Caco-2 (cell line): Measurements from ENCODE around the gene ILF3. TPM values are rescaled to one million over a fixed set of nuclear protein-coding genes. Genes with fewer than 3 reads are reported as not detected.

Experiments
- BruUV-seq: library from RNA; stranded (reverse); fragments of 400-500 nt; replicated peaks from 2 replicates; lab custom pipeline; 2021; lab: Mats Ljungman, UMichigan
- CTCF ChIA-PET: fragments of 300-600 bp; sonication (Branson Sonifier 250); formaldehyde crosslinking; loops from one replicate; lab custom pipeline; 2022; ENCODE audit warnings: antibody characterized with exemption; lab: Charles Lee
- POLR2A ChIA-PET: fragments of 300-600 bp; sonication (Branson Sonifier 250); formaldehyde crosslinking; loops from one replicate; lab custom pipeline; 2022; ENCODE audit warnings: antibody characterized with exemption; lab: Charles Lee
- DNase-seq, 2 experiments: peaks; one replicate each; pipeline versions ENCODE4 v3.0.0 to v3.0.0-alpha.2; 2020 to 2022
- H3K27me3 ChIP-seq: replicated peaks from 2 replicates; pipeline ENCODE4 v1.6.0; 2011; ENCODE audit warnings: low read length; ENCODE audit not compliant: control insufficient read depth, insufficient read depth
- H3K36me3 ChIP-seq: 2 replicates; pipeline ENCODE4 v1.5.1; 2011; ENCODE audit warnings: low read length; ENCODE audit not compliant: control insufficient read depth, insufficient read depth
- H3K4me1 ChIP-seq: fragments of 250-450 bp; sonication (Bioruptor Pico); 2 replicates; pipeline ENCODE4 v1.5.1; 2020; ENCODE audit warnings: mild to moderate bottlenecking
- H3K4me3 ChIP-seq: 2 replicates; pipeline ENCODE4 v1.5.1; 2011; ENCODE audit warnings: low read depth, mild to moderate bottlenecking, control low read depth, low read length
- H3K9me3 ChIP-seq: fragments of 250-450 bp; sonication (Bioruptor Pico); 2 replicates; pipeline ENCODE4 v1.5.1; 2020; ENCODE audit warnings: mild to moderate bottlenecking, moderate library complexity
- H3K27ac Mint-ChIP-seq: one replicate; pipeline ENCODE4 v1.8.0; 2022; ENCODE audit warnings: mixed read lengths; ENCODE audit not compliant: unreplicated experiment
- H3K27me3 Mint-ChIP-seq: one replicate; pipeline ENCODE4 v1.8.0; 2022; ENCODE audit warnings: mixed read lengths; ENCODE audit not compliant: insufficient read depth, unreplicated experiment
- H3K36me3 Mint-ChIP-seq: one replicate; pipeline ENCODE4 v1.8.0; 2022; ENCODE audit warnings: mild to moderate bottlenecking, mixed read lengths; ENCODE audit not compliant: insufficient read depth, unreplicated experiment
- H3K4me1 Mint-ChIP-seq: one replicate; pipeline ENCODE4 v1.8.0; 2022; ENCODE audit warnings: low read depth, mixed read lengths; ENCODE audit not compliant: unreplicated experiment
- H3K4me3 Mint-ChIP-seq: one replicate; pipeline ENCODE4 v1.8.0; 2022; ENCODE audit warnings: mild to moderate bottlenecking, moderate library complexity, mixed read lengths; ENCODE audit not compliant: unreplicated experiment
- H3K9me3 Mint-ChIP-seq: one replicate; pipeline ENCODE4 v1.8.0; 2022; ENCODE audit warnings: mixed read lengths; ENCODE audit not compliant: unreplicated experiment
- CTCF ChIP-seq, 2 experiments: fragments of 200-600 bp in 1 of 2; IDR thresholded peaks; 1 replicate in 1 of 2; 2 replicates in 1 of 2; pipeline versions ENCODE4 v1.5.1 to v1.8.0; 2011 to 2022; ENCODE audit warnings: antibody characterized with exemption in 1 of 2, control low read depth in 1 of 2, inconsistent platforms in 1 of 2, low read depth in 1 of 2, low read length in 1 of 2, mild to moderate bottlenecking in 1 of 2, moderate library complexity in 1 of 2; ENCODE audit not compliant: insufficient read depth in 1 of 2, severe bottlenecking in 1 of 2, unreplicated experiment in 1 of 2
- intact Hi-C: fragments of 100-400 bp; cut with micrococcal nuclease; formaldehyde crosslinking; loops from one replicate; pipeline ENCODE4 v1.10.0; 2022; ENCODE audit not compliant: unreplicated experiment
- total RNA-seq: library from RNA; stranded (reverse); gene quantifications from 2 replicates; pipeline ENCODE4 v1.2.3, GENCODE V29; 2022

The ILF3 gene
- total RNA-seq, 1 experiment from 2014 or later, result 399 TPM

DNA sequence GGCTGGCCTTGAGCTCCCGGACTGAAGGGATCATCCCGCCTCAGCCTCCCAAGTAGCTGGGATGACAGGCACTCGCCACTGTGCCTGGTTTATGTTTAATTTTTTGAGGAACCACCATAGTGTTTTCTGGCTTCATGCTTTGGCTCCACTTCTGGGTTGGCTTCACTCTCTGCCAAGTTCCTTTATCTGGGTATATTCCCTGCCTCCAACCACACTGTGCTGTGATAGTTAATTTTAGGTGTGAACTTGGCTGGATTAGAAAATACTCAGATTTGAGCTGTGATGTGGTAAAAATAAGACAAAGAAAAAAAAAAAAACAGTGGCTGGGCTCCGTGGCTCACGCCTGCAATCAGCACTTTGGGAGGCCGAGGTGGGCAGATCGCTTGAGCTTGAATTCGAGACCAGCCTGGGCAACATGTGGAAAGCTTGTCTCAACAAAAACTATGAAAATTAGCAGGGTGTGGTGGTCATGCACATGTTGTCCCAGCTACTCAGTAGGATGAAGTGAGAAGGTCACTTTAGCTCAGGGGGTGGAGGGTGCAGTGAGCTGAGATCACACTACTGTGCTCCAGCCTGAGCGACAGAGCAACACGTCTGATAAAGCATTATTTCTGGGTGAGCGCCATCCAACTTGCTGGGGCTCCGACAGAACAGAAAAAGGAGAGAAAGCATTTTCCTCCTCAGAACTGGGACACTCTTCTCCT, 7.5 kb upstream of the ILF3 start:
- H3K9me3 ChIP-seq, result no peaks in the 10 kb centered on the region
- no TSS peak for BruUV-seq
- no peaks in the 10 kb centered on the region for H3K27me3 Mint-ChIP-seq
- ChIA-PET CTCF (interaction anchor here (0.5 to 5.1 kb wide), 3 partner anchors 54 to 105 kb away, joined by 3 to 86 read pairs (median 6); no protein-coding TSS in a partner anchor), POLR2A (no interaction called here)
- no peaks in the 10 kb centered on the region for H3K27me3 ChIP-seq
- no peak overlapping the region for H3K4me3 ChIP-seq
- H3K36me3 Mint-ChIP-seq, result peaks cover 29% of the 10 kb centered on the region
- peak overlapping the region; percentile 57 for H3K27ac Mint-ChIP-seq
- H3K36me3 ChIP-seq, result peaks cover 2% of the 10 kb centered on the region; the same call in 1 of the 2 replicates
- no peak overlapping the region for H3K4me3 Mint-ChIP-seq
- H3K4me1 ChIP-seq, result peaks cover 6% of the 10 kb centered on the region
- intact Hi-C loops, result no loop called here
- DNase-seq, result no peak
- no peak for TF ChIP-seq CTCF (IDR thresholded peaks at IDR 0.05; ENCODE audit: insufficient read depth in 1 of 2, low read depth in 1 of 2, low read length in 1 of 2, severe bottlenecking in 1 of 2, unreplicated experiment in 1 of 2)
- H3K4me1 Mint-ChIP-seq, result peaks cover 10% of the 10 kb centered on the region
- no peaks in the 10 kb centered on the region for H3K9me3 Mint-ChIP-seq

- no peak overlapping the region for H3K27ac Mint-ChIP-seq
- H3K4me3 Mint-ChIP-seq, result no peak overlapping the region
- Histone ChIP-seq H3K36me3 (peaks cover 2% of the 10 kb centered on the region; the same call in 1 of the 2 replicates), H3K27me3 (no peaks in the 10 kb centered on the region), H3K4me1 (peaks cover 6% of the 10 kb centered on the region), H3K4me3 (no peak overlapping the region), H3K9me3 (no peaks in the 10 kb centered on the region)
- no TSS peak for BruUV-seq
- no peaks in the 10 kb centered on the region for H3K27me3 Mint-ChIP-seq
- no peaks in the 10 kb centered on the region for H3K9me3 Mint-ChIP-seq
- no peak for TF ChIP-seq CTCF (IDR thresholded peaks at IDR 0.05; ENCODE audit: insufficient read depth in 1 of 2, low read depth in 1 of 2, low read length in 1 of 2, severe bottlenecking in 1 of 2, unreplicated experiment in 1 of 2)
- DNase-seq, result no peak
- ChIA-PET POLR2A (interaction anchor here (0.7 kb wide), 1 partner anchor 23 kb away, joined by 5 read pairs; the partner anchor contains the start of gene SLC44A2), CTCF (no interaction called here)
- H3K36me3 Mint-ChIP-seq, result peaks cover 21% of the 10 kb centered on the region
- intact Hi-C loops, result no loop called here
- no peaks in the 10 kb centered on the region for H3K4me1 Mint-ChIP-seq
These were observed 5.8 kb upstream of the ILF3 start for GRCh38 chr19:10648360-10648759.

DNA sequence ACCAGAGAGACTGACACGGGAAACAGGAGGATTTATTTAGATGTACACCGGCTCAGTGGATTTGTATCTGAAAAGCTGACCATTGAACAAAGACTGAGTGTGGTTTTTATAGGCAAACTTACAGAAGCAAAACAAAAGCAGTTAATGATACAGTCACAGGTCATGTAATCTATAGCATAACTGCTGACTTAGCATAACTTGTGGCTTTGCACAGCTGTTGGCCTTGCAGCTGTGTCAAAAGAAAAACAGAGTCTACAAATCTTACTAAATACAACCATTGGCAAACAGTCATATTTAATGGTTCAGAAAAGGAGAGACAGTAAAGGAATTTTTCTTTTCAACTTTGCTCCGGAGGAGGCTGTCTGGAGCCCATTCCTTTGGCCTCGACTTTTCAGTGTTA, 2.3 kb upstream of the ILF3 start:
- CTCF ChIA-PET, result no interaction called here
- H3K4me1 Mint-ChIP-seq, result peaks cover 6% of the 10 kb centered on the region
- H3K9me3 Mint-ChIP-seq, result no peaks in the 10 kb centered on the region
- POLR2A ChIA-PET, result interaction anchor here (0.6 kb wide), 2 partner anchors 55 to 318 kb away, joined by 3 read pairs; no protein-coding TSS in a partner anchor
- H3K27ac Mint-ChIP-seq, result no peak overlapping the region
- no peak overlapping the region for H3K4me3 ChIP-seq
- TF ChIP-seq CTCF (IDR thresholded peaks at IDR 0.05; ENCODE audit: insufficient read depth in 1 of 2, low read depth in 1 of 2, low read length in 1 of 2, severe bottlenecking in 1 of 2, unreplicated experiment in 1 of 2), result no peak
- no peaks in the 10 kb centered on the region for H3K4me1 ChIP-seq
- H3K36me3 Mint-ChIP-seq, result peaks cover 44% of the 10 kb centered on the region
- BruUV-seq, result no TSS peak
- intact Hi-C loops, result loop anchor here (5.0 kb wide), 1 partner anchor 85 kb away; the partner anchor contains the start of genes CDKN2D and KRI1
- no peaks in the 10 kb centered on the region for H3K27me3 Mint-ChIP-seq
- no peaks in the 10 kb centered on the region for H3K27me3 ChIP-seq
- no peaks in the 10 kb centered on the region for H3K9me3 ChIP-seq
- H3K36me3 ChIP-seq, result peaks cover 2% of the 10 kb centered on the region; the same call in 1 of the 2 replicates
- DNase-seq, result no peak
- H3K4me3 Mint-ChIP-seq, result no peak overlapping the region
